DOHH2 (cell line): ENCODE results near the gene RABGAP1.

ENCODE experiments used
- H3F3A ChIP-seq: fragments of 200-600 bp; sonication (generic), shearing (Covaris generic); 2 replicates; pipeline ENCODE4 v1.6.0; 2016; ENCODE audit warnings: antibody characterized with exemption, mild to moderate bottlenecking; ENCODE audit not compliant: control insufficient read depth, insufficient read depth
- H3K27ac ChIP-seq: fragments of 200-600 bp; sonication (generic); 2 replicates; pipeline ENCODE4 v1.5.1; 2014; ENCODE audit warnings: low read depth, mild to moderate bottlenecking, low read length, moderate library complexity
- H3K27me3 ChIP-seq: fragments of 200-600 bp; sonication (generic); 2 replicates; pipeline ENCODE4 v1.6.1; 2014; ENCODE audit warnings: mild to moderate bottlenecking, low read length, mixed read lengths; ENCODE audit not compliant: control insufficient read depth
- H3K36me3 ChIP-seq: fragments of 200-600 bp; sonication (generic); 2 replicates; pipeline ENCODE4 v1.6.1; 2014; ENCODE audit warnings: mild to moderate bottlenecking, low read length, moderate library complexity, mixed read lengths; ENCODE audit not compliant: control insufficient read depth
- H3K4me1 ChIP-seq: fragments of 200-600 bp; sonication (generic); 2 replicates; pipeline ENCODE4 v1.6.1; 2014; ENCODE audit warnings: mild to moderate bottlenecking, low read length, mixed read lengths; ENCODE audit not compliant: control insufficient read depth
- H3K4me2 ChIP-seq: fragments of 200-600 bp; sonication (generic); 2 replicates; pipeline ENCODE4 v1.6.0; 2014; ENCODE audit warnings: mild to moderate bottlenecking, low read length, moderate library complexity
- H3K4me3 ChIP-seq: fragments of 200-600 bp; sonication (generic); 2 replicates; pipeline ENCODE4 v1.5.1; 2014; ENCODE audit warnings: mild to moderate bottlenecking, low read length, mixed read lengths
- H3K79me2 ChIP-seq: fragments of 200-600 bp; sonication (generic); 2 replicates; pipeline ENCODE4 v1.6.1; 2014; ENCODE audit warnings: mild to moderate bottlenecking, low read length, mixed read lengths; ENCODE audit not compliant: control insufficient read depth
- H3K9me2 ChIP-seq: fragments of 200-600 bp; sonication (generic); replicated peaks from 2 replicates; pipeline ENCODE4 v1.6.1; 2014; ENCODE audit warnings: mild to moderate bottlenecking, low read length, mixed read lengths; ENCODE audit not compliant: control insufficient read depth
- H3K9me3 ChIP-seq: fragments of 200-600 bp; sonication (generic); 2 replicates; pipeline ENCODE4 v1.6.1; 2014; ENCODE audit warnings: antibody characterized with exemption, low read length, mixed read lengths; ENCODE audit not compliant: control insufficient read depth, insufficient read depth
- H4K20me1 ChIP-seq: fragments of 200-600 bp; sonication (generic); 2 replicates; pipeline ENCODE4 v1.6.0; 2014; ENCODE audit warnings: low read depth, mild to moderate bottlenecking, antibody characterized with exemption, low read length, moderate library complexity; ENCODE audit not compliant: control insufficient read depth, insufficient read depth
- CTCF ChIP-seq: fragments of 200-600 bp; sonication (generic); IDR thresholded peaks from one replicate; pipeline ENCODE4 v1.5.1; 2014; ENCODE audit warnings: antibody characterized with exemption, mild to moderate bottlenecking, low read depth, low read length; ENCODE audit not compliant: poor library complexity, severe bottlenecking
- EZH2phosphoT487 ChIP-seq: fragments of 200-600 bp; sonication (generic); IDR thresholded peaks from 2 replicates; pipeline ENCODE4 v1.6.1; 2017; ENCODE audit warnings: borderline replicate concordance, mild to moderate bottlenecking, antibody characterized with exemption, low read length, moderate library complexity, mixed read lengths

The RABGAP1 gene

GRCh38 chr9:123115146-123115913 lies 174.5 kb downstream of the RABGAP1 start:
- Histone ChIP-seq H3K9me3 (no peaks in the 10 kb centered on the region), H3K27ac (no peak overlapping the region), H3F3A (no peaks in the 10 kb centered on the region; the same call in 1 of the 2 replicates), H3K4me3 (no peak overlapping the region), H3K36me3 (peaks cover 95% of the 10 kb centered on the region), H3K27me3 (no peaks in the 10 kb centered on the region), H3K4me1 (peaks cover 13% of the 10 kb centered on the region), H3K9me2 (no peaks in the 10 kb centered on the region), H3K79me2 (no peaks in the 10 kb centered on the region), H4K20me1 (no peaks in the 10 kb centered on the region), H3K4me2 (no peak overlapping the region)
- TF ChIP-seq EZH2phosphoT487 (no peak), CTCF (no peak)

- Histone ChIP-seq H3K4me1 (peaks cover 20% of the 10 kb centered on the region), H3K4me3 (no peak overlapping the region), H3K79me2 (no peaks in the 10 kb centered on the region; the same call in 1 of the 2 replicates), H3K9me2 (no peaks in the 10 kb centered on the region), H4K20me1 (no peaks in the 10 kb centered on the region), H3K27me3 (no peaks in the 10 kb centered on the region), H3K4me2 (no peak overlapping the region), H3K36me3 (peaks cover 94% of the 10 kb centered on the region), H3K27ac (no peak overlapping the region), H3K9me3 (no peaks in the 10 kb centered on the region), H3F3A (no peaks in the 10 kb centered on the region; the same call in 1 of the 2 replicates)
- TF ChIP-seq CTCF (no peak), EZH2phosphoT487 (no peak)
These were observed 175.2 kb downstream of the RABGAP1 start for GRCh38 chr9:123116036-123116435.

- peaks cover 98% of the 10 kb centered on the region for H3K36me3 ChIP-seq
- no peak for TF ChIP-seq CTCF
- TF ChIP-seq EZH2phosphoT487, result no peak
- peak overlapping the region; percentile 11; the same call in 1 of the 2 replicates for H3K4me2 ChIP-seq
- no peaks in the 10 kb centered on the region for H3K27me3 ChIP-seq
- no peak overlapping the region for H3K4me3 ChIP-seq
- no peaks in the 10 kb centered on the region; the same call in 1 of the 2 replicates for H3F3A ChIP-seq
- no peaks in the 10 kb centered on the region for H3K9me3 ChIP-seq
- H3K4me1 ChIP-seq, result peaks cover 33% of the 10 kb centered on the region
- no peaks in the 10 kb centered on the region for H4K20me1 ChIP-seq
- H3K9me2 ChIP-seq, result no peaks in the 10 kb centered on the region
- H3K27ac ChIP-seq, result no peak overlapping the region
- peaks cover 2% of the 10 kb centered on the region; the same call in 1 of the 2 replicates for H3K79me2 ChIP-seq
These were observed 178.7 kb downstream of the RABGAP1 start for GRCh38 chr9:123119566-123119965.
